ENCODE data around the gene TSHZ2. TPM values are rescaled to one million over a fixed set of nuclear protein-coding genes. Genes with fewer than 3 reads are reported as not detected.
A peak's percentile ranks its signal among the peaks of the same experiment; 100 is the strongest.

Gene TSHZ2
- total RNA-seq, 3 donors from 2014 or later: 31.7 to 106 (median 59.6) TPM

DNA sequence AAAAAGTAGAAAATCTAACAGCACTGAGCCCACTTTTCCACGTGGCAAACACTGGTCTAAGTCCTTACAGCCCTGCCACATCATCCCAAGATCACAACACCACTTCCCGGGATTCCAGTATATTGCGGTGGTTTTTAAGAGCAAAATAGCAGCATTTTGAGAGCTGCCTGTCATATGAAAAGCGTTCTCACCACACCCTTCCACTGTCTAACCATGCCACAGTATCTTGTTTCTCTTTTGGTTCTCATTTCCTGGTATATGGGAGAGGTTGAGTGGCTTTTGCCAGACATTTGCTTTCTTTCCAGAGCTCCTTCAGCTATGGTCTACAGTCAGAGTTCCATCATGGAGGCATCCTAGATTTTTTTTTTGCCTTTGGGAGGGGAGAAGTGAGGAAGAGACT lies 243.0 kb downstream of the TSHZ2 start:
- Histone ChIP-seq H3K27me3 (no peaks in the 10 kb centered on the region), H3K27ac (no peak overlapping the region), H3K9me3 (no peaks in the 10 kb centered on the region), H3K36me3 (no peaks in the 10 kb centered on the region), H3K4me1 (no peaks in the 10 kb centered on the region), H3K4me3 (no peak overlapping the region)
- no peak for TF ChIP-seq POLR2AphosphoS5 (IDR thresholded peaks at IDR 0.05)
- TF ChIP-seq, protein P1, sequence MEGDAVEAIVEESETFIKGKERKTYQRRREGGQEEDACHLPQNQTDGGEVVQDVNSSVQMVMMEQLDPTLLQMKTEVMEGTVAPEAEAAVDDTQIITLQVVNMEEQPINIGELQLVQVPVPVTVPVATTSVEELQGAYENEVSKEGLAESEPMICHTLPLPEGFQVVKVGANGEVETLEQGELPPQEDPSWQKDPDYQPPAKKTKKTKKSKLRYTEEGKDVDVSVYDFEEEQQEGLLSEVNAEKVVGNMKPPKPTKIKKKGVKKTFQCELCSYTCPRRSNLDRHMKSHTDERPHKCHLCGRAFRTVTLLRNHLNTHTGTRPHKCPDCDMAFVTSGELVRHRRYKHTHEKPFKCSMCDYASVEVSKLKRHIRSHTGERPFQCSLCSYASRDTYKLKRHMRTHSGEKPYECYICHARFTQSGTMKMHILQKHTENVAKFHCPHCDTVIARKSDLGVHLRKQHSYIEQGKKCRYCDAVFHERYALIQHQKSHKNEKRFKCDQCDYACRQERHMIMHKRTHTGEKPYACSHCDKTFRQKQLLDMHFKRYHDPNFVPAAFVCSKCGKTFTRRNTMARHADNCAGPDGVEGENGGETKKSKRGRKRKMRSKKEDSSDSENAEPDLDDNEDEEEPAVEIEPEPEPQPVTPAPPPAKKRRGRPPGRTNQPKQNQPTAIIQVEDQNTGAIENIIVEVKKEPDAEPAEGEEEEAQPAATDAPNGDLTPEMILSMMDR (IDR thresholded peaks at IDR 0.05): no peak
- TF ChIP-seq POLR2A (IDR thresholded peaks at IDR 0.05): no peak
- intact Hi-C loops (cut with DNase I; ENCODE audit: low total_unique reads): loop anchor here (10.0 kb wide), 1 partner anchor 250 kb away; no protein-coding TSS in a partner anchor
- no peak for DNase-seq (ENCODE audit: low spot score in 2 of 2)

DNA sequence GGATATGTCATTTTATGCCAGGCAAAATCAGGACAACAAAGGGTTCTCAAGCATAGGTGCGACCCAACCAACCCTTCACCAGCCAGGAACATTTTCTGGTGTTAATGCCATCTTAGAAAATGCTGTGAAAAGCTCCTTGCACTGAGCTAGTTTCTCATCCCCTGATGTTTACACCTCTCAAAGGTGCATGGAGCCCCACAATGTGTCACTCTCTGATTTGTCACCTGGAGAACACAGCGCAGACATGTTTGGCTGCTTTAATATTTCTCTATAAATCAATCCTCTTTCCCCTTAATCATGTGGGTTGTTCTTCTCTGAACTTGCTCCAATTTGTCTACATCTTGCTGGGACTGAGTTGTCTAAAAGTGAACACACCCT lies 244.3 kb downstream of the TSHZ2 start:
- Histone ChIP-seq H3K27me3 (no peaks in the 10 kb centered on the region), H3K9me3 (no peaks in the 10 kb centered on the region), H3K4me1 (no peaks in the 10 kb centered on the region), H3K27ac (peak overlapping the region; percentile 30 to 34), H3K36me3 (no peaks in the 10 kb centered on the region), H3K4me3 (peak overlapping the region in 2 of 3 donors; percentile 36 to 60)
- TF ChIP-seq, protein P1 (IDR thresholded peaks at IDR 0.05): no peak
- TF ChIP-seq POLR2A (IDR thresholded peaks at IDR 0.05) (no peak), POLR2AphosphoS5 (IDR thresholded peaks at IDR 0.05) (no peak)
- DNase-seq (ENCODE audit: low spot score in 2 of 2): no peak
- intact Hi-C loops (cut with DNase I; ENCODE audit: low total_unique reads): loop anchor here (10.0 kb wide), 1 partner anchor 252 kb away; no protein-coding TSS in a partner anchor

DNA sequence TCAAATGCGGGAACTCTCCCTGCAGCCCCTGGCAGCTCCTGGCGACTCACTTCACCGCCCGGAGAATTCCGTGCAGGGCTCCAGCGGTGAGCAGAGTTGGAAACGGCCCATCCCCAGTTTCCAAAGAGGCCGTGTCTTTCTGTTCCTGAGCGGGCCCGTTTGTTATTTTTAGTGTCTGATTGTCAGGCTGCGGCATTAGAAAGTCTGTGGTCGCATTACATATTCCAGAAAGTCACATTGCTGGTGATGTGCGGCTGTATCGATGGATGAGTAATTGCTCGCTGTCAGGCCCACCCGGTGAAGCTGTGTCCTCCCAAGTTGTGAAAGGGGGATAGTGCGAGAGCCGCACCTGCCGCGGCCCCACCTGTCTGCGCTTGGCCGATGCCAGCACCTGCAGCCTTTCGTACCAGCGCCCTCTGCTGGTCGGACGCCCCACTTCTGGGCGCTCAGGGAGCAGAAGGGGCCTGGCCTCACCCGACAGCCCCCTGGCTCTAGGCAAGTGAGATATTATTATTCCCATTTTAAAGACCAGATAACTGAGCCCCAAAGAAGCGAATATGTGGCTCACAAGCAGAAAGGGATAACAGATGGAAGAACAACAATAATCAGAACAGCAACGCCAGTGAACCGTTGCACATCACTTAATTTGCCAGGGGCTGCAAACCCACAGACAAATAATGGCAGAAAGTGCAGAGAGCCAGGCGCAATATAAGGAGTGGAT lies 244.9 kb downstream of the TSHZ2 start:
- Histone ChIP-seq H3K4me1 (no peaks in the 10 kb centered on the region), H3K27ac (peak overlapping the region; percentile 30 to 34), H3K27me3 (no peaks in the 10 kb centered on the region), H3K4me3 (peak overlapping the region; percentile 5 to 60 (median 36)), H3K9me3 (no peaks in the 10 kb centered on the region), H3K36me3 (no peaks in the 10 kb centered on the region)
- no peak for TF ChIP-seq POLR2A (IDR thresholded peaks at IDR 0.05)
- TF ChIP-seq POLR2AphosphoS5 (IDR thresholded peaks at IDR 0.05): no peak
- TF ChIP-seq, protein P1 (IDR thresholded peaks at IDR 0.05): peak; percentile 56 to 89 (median 83)
- intact Hi-C loops (cut with DNase I; ENCODE audit: low total_unique reads): loop anchor here (10.0 kb wide), 1 partner anchor 252 kb away; no protein-coding TSS in a partner anchor
- peak; percentile 58 to 79 for DNase-seq (ENCODE audit: low spot score in 2 of 2)

DNA sequence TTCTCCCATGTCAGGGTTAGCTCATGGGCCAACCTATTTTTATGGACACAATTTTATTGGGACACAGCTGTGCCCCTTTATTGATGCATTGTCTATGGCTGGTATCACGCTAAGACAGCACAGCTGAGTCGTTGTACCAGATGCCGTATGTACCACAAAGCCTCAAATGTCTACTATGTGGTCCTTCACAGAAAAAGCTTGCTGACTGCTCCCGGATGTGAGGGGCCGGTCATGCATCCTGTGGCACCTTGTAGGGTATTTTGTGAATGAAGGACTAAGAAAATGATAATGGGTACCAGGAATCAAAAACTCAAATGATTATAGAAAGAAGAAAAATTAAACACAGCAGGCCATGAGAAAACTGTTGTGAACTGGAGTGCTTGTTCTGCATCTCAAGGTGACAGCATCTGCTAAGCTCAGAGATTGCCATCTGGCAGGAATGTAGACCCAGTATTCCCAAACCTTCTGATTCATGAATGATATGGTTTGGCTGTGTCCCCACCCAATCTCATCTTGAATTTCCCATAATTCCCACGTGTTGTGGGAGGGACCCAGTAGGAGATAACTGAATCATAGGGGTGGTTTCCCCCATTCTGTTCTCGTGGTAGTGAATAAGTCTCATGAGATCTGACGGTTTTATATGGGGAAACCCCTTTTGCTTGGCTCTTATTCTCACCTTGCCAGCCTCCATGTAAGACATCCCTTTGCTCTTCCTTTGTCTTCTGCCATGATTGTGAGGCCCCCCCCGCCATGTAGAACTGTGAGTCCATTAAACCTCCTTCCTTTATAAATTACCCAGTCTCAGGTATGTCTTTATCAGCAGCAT lies 248.5 kb downstream of the TSHZ2 start:
- Histone ChIP-seq H3K27ac (no peak overlapping the region), H3K36me3 (no peaks in the 10 kb centered on the region), H3K4me1 (no peaks in the 10 kb centered on the region), H3K9me3 (no peaks in the 10 kb centered on the region), H3K4me3 (no peak overlapping the region), H3K27me3 (no peaks in the 10 kb centered on the region)
- TF ChIP-seq POLR2AphosphoS5 (IDR thresholded peaks at IDR 0.05): no peak
- TF ChIP-seq, protein P1 (IDR thresholded peaks at IDR 0.05): no peak
- TF ChIP-seq POLR2A (IDR thresholded peaks at IDR 0.05): no peak
- no peak for DNase-seq (ENCODE audit: low spot score in 2 of 2)
- intact Hi-C loops (cut with DNase I; ENCODE audit: low total_unique reads): no loop called here

DNA sequence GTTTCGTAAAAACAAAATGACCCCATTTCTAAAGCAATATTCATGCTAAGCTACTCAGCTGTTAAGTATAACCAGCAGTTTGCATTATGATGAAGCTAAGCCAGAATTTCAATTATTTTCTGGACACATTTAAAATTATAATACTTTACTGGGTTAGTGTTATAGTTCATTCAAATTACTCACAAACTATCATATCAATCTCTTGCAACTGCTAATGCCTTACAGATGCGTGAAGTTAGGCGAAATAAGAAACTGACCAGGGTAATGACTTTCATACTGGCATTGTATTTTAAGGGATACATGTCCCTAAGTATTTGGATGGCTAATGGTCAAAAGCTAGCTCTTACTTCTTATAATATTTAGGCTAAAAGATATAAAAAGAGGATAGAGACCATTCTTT lies 249.6 kb downstream of the TSHZ2 start:
- Histone ChIP-seq H3K27ac (no peak overlapping the region), H3K9me3 (no peaks in the 10 kb centered on the region), H3K36me3 (no peaks in the 10 kb centered on the region), H3K4me1 (no peaks in the 10 kb centered on the region), H3K4me3 (no peak overlapping the region), H3K27me3 (no peaks in the 10 kb centered on the region)
- TF ChIP-seq, protein P1 (IDR thresholded peaks at IDR 0.05): no peak
- no peak for TF ChIP-seq POLR2A (IDR thresholded peaks at IDR 0.05)
- no peak for TF ChIP-seq POLR2AphosphoS5 (IDR thresholded peaks at IDR 0.05)
- no peak for DNase-seq (ENCODE audit: low spot score in 2 of 2)
- intact Hi-C loops (cut with DNase I; ENCODE audit: low total_unique reads): no loop called here

Measured in breast epithelium (tissue), 4 donors.